IMR-90 (cell line): ENCODE measurements around the gene GADL1.

Experiments used
- CEBPB ChIP-seq: IDR thresholded peaks from 2 replicates; pipeline ENCODE4 v1.6.1; 2012; ENCODE audit warnings: low read depth, low read length, improper control_type of control experiment
- MAZ ChIP-seq: IDR thresholded peaks from 2 replicates; pipeline ENCODE4 v1.6.1; 2012; ENCODE audit warnings: low read depth, mild to moderate bottlenecking, low read length, improper control_type of control experiment, moderate library complexity, borderline replicate concordance
- POLR2A ChIP-seq: IDR thresholded peaks from 2 replicates; pipeline ENCODE4 v1.6.1; 2012; ENCODE audit warnings: mild to moderate bottlenecking, low read depth, low read length
- RAD21 ChIP-seq: IDR thresholded peaks from 2 replicates; pipeline ENCODE4 v1.6.1; 2012; ENCODE audit warnings: low read length, improper control_type of control experiment
- RFX5 ChIP-seq: IDR thresholded peaks from 2 replicates; pipeline ENCODE4 v1.8.0; 2012; ENCODE audit warnings: low read depth, mild to moderate bottlenecking, low read length, moderate library complexity
- TF ChIP-seq, protein P1 (sequence below): conservative IDR thresholded peaks from 2 replicates; pipeline ENCODE4 v1.5.1; 2012; ENCODE audit warnings: mild to moderate bottlenecking, low read depth, low read length, improper control_type of control experiment
- TF ChIP-seq, protein P2 (sequence below): fragments of 150-350 bp; IDR thresholded peaks from 2 replicates; pipeline ENCODE4 v1.6.1; 2016; ENCODE audit warnings: low read depth, mild to moderate bottlenecking, low read length, moderate library complexity, borderline replicate concordance

DNA sequence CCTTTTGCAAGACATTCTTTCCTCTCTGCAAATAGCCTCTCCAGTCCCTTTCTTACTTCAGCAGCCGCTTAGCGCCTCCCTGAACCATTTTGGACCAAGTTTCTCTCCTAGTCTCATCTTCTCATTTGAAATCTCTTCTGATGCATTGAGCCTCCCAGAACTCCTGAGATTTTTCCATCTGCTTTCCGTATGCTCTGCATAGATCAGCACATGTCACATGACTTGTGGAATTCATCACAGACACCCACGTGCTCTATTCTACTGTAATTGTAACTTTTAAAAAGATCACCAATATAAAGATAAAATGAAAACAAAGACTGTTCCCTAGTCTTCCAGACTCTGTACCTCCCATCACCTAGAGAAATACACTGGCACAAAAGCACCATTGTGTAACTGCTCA lies 100.7 kb downstream of the GADL1 start:
- TF ChIP-seq, protein P1, sequence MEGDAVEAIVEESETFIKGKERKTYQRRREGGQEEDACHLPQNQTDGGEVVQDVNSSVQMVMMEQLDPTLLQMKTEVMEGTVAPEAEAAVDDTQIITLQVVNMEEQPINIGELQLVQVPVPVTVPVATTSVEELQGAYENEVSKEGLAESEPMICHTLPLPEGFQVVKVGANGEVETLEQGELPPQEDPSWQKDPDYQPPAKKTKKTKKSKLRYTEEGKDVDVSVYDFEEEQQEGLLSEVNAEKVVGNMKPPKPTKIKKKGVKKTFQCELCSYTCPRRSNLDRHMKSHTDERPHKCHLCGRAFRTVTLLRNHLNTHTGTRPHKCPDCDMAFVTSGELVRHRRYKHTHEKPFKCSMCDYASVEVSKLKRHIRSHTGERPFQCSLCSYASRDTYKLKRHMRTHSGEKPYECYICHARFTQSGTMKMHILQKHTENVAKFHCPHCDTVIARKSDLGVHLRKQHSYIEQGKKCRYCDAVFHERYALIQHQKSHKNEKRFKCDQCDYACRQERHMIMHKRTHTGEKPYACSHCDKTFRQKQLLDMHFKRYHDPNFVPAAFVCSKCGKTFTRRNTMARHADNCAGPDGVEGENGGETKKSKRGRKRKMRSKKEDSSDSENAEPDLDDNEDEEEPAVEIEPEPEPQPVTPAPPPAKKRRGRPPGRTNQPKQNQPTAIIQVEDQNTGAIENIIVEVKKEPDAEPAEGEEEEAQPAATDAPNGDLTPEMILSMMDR, result no peak
- no peak for TF ChIP-seq MAZ
- TF ChIP-seq POLR2A, result no peak
- TF ChIP-seq, protein P2, sequence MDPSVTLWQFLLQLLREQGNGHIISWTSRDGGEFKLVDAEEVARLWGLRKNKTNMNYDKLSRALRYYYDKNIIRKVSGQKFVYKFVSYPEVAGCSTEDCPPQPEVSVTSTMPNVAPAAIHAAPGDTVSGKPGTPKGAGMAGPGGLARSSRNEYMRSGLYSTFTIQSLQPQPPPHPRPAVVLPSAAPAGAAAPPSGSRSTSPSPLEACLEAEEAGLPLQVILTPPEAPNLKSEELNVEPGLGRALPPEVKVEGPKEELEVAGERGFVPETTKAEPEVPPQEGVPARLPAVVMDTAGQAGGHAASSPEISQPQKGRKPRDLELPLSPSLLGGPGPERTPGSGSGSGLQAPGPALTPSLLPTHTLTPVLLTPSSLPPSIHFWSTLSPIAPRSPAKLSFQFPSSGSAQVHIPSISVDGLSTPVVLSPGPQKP, result no peak
- no peak for TF ChIP-seq RAD21
- no peak for TF ChIP-seq RFX5
- no peak for TF ChIP-seq CEBPB
